DND-41 (cell line): ENCODE data around the gene DTD2.

Source experiments
- EZH2 ChIP-seq: IDR thresholded peaks from 3 replicates; pipeline ENCODE4 v1.6.1; 2012; ENCODE audit warnings: borderline replicate concordance, low read depth, mild to moderate bottlenecking, moderate library complexity, low read length, inconsistent platforms; ENCODE audit not compliant: severe bottlenecking
- TF ChIP-seq, protein P1 (sequence below): IDR thresholded peaks from 2 replicates; pipeline ENCODE4 v1.5.1; 2012; ENCODE audit warnings: borderline replicate concordance, low read length, moderate library complexity, mild to moderate bottlenecking; ENCODE audit not compliant: poor library complexity, severe bottlenecking; ENCODE audit errors: extremely low read depth

DNA sequence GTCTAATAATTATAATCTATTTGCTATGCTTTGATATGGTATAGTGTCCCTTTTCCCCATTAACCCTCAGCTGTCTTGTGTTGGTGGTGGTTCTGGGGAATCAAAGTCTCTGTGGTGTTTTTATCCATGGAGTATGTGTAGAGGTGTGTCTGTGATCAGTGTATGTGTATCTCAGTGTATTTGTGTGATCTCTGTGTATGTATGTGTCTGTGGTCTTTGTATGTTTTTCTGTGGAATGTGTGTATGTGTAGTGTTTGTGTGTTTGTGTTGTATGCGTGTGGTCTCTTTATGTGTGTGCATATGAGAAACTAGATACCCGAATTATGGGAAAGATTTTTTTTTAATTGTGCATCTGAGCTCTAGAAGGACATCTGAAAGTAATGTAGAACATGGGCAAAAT is 29.5 kb upstream of the DTD2 start:
- TF ChIP-seq, protein P1, sequence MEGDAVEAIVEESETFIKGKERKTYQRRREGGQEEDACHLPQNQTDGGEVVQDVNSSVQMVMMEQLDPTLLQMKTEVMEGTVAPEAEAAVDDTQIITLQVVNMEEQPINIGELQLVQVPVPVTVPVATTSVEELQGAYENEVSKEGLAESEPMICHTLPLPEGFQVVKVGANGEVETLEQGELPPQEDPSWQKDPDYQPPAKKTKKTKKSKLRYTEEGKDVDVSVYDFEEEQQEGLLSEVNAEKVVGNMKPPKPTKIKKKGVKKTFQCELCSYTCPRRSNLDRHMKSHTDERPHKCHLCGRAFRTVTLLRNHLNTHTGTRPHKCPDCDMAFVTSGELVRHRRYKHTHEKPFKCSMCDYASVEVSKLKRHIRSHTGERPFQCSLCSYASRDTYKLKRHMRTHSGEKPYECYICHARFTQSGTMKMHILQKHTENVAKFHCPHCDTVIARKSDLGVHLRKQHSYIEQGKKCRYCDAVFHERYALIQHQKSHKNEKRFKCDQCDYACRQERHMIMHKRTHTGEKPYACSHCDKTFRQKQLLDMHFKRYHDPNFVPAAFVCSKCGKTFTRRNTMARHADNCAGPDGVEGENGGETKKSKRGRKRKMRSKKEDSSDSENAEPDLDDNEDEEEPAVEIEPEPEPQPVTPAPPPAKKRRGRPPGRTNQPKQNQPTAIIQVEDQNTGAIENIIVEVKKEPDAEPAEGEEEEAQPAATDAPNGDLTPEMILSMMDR = no peak
- TF ChIP-seq EZH2 = no peak
